NCI-H2029 (cell line): Measurements from ENCODE around the gene COL7A1.

Experiments
- DNase-seq: peaks from one replicate; lab custom pipeline; 2025; lab: John Stamatoyannopoulos, UW

COL7A1 gene

DNA sequence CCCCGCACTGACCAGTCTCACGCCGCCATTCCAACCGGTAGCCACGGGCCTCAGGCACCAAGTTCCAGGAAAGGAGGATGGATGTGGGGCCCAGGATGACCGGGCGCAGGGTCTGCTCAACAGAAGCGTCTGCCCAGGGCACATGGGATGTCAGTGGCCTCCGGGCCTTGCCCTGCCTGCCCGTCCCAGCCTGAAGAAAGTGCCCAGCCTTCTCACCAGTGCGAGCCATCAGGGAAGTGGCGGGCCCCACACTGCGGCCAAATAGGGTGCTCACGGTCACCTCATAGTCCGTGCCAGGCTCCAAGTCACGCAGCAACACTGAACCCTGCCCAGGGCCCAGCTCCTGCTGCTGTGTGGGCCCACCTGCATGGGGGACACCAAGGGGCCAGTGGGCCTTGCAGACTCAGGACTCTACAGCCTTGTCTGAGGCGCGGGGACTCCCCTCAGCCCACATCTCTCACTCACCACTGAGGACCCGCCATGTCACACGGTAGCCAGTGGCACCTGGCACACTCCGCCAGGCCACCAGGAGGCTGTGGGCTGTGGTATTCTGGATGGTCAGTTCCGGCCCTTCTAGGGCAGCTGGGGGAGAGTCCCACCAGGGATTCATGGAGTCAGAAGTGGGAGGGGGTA is 3.1 kb downstream of the COL7A1 start:
- DNase-seq: no peak

- DNase-seq: no peak
Observed at GRCh38 chr3:48591436-48591835, 3.7 kb downstream of the COL7A1 start.

DNA sequence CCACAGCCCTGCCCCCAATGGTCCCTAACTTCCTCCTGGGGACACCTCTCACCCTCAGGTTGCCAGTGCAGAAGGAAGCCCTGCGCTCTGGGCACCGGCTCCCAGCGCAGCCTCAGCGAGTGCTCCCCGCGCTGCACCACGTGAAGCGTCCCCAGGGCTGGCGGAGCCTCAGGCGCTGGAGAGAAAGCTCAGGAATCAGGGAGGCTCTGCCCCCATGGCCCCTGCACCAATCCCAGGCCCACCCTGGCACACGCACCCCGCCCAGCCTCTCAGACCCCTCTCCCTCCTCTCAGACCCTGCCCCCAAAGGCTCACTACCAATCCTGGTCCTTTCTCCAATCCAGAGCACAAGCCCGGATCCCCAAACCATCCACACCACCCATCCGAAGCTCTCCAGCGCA is 6.9 kb downstream of the COL7A1 start:
- no peak for DNase-seq

DNA sequence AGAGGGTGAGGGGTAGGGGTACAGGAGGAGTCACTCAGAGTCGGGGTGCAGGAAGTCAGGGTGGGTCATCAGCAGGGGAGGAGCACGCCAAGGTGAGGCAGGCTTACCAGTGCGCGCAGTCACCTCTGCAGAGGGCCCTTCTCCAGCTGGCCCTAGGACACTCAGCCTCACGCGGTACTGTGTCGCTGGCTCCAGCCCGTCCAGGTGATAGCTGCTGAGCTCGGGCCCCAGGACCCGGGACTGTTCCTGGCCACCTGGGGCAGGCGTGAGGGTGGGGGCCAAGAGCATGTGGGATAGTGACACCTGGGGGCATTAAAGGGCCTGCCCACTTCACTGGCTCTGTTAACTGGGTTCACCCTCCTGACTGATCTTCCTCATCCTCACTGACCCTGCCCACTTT is 7.4 kb downstream of the COL7A1 start:
- no peak for DNase-seq

DNA sequence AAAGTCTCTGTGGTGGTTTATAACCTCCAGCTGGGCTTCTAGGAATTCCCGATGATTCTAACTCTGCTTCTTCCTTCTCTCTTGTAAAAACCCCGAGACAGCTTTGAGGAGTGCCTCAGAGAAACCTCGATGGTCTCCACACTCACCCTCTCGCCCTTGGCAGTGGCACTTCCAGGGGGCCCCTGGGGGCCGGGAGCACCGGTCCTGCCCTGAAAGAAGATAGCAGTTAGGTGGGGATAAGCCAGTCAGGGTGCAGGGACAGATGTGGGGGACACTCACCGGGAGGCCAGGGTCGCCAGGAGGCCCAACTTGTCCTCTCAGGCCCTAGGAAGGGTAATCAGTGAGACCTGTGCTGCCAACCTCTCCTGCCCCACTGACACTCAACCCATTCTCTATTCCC is 9.7 kb downstream of the COL7A1 start:
- no peak for DNase-seq

DNA sequence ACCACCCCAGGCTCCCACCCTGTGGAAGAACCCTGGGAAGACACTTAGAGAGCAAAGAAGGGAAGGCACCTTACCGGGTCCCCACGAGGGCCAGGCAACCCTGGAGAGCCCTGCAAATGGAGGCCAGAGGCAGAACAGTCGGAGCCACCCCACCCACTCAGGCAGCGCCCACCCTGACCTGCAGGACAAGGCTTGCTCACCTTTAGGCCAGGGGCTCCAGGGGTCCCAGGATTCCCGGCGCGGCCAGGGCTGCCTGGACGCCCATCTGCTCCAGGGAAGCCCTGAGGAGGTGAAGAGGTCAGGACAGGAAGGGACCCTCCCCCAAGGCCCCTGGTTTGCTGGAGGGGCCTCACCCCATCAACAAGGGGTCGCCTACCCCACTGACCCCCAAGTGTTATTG is 10.3 kb downstream of the COL7A1 start:
- no peak for DNase-seq

- DNase-seq: no peak
Observed at GRCh38 chr3:48581621-48582481, 13.3 kb downstream of the COL7A1 start.

GRCh38 chr3:48576647-48577046 is 18.5 kb downstream of the COL7A1 start:
- DNase-seq: no peak

DNA sequence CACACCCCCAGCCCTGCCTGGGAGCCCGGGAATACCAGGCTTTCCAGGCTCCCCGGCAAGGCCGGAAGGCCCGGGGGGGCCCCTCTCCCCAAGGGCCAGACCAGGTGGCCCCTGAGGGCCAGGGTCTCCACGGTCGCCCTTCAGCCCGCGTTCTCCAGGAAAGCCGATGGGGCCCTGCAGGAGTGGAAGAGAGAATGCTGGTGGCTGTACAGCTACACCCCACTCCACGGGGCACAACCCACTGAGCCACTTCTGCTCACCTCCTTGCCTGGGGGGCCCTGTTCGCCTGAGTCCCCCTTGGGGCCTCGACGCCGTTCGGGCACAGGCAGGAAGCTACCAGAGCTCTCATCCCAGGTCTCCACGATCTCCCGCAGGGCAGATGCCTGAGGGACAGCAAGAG is 19.8 kb downstream of the COL7A1 start:
- no peak for DNase-seq

GRCh38 chr3:48573973-48574585 is 21.1 kb downstream of the COL7A1 start:
- DNase-seq: no peak

DNA sequence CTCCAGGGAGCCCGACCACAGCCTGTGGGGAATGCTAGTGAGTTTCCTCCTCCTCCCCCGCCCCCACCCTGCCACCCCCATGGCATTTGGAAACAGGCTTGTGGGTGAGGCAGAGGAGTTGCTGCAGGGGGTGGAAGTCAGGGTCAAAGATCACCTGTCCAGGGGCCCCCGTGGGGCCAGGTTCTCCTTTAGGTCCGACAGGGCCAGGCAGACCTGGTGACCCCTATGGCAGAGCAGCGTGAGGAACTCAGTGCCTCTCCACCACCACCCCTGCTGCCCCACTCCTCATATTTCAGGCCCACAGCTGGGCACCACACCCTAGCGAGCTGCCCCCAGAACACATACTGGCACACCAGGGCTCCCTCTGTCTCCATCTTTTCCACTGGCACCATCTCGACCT is 22.6 kb downstream of the COL7A1 start:
- DNase-seq: no peak

- no peak for DNase-seq
Observed at GRCh38 chr3:48571938-48572337, 23.2 kb downstream of the COL7A1 start.

GRCh38 chr3:48569808-48570450 is 25.2 kb downstream of the COL7A1 start:
- no peak for DNase-seq

DNA sequence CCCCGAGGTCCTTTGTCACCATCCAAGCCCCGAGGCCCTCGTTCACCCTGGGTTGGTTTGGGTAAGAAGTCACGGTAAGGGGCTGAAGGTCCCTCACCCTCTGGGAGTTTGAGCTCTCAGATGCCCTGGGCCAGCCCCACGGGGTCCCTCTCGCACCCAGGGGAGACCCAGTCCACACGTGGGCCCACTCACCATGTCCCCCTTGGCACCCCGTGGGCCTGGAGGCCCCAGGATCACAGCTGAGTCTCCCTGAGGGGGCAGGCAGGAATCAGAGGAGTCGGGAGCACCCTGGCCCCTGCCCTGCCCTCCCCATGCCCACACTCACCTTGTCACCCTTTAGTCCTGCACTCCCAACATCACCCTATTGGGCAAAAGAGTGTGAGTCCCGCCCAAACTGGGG is 25.7 kb downstream of the COL7A1 start:
- DNase-seq: no peak

GRCh38 chr3:48568476-48568875 is 26.7 kb downstream of the COL7A1 start:
- DNase-seq: no peak

DNA sequence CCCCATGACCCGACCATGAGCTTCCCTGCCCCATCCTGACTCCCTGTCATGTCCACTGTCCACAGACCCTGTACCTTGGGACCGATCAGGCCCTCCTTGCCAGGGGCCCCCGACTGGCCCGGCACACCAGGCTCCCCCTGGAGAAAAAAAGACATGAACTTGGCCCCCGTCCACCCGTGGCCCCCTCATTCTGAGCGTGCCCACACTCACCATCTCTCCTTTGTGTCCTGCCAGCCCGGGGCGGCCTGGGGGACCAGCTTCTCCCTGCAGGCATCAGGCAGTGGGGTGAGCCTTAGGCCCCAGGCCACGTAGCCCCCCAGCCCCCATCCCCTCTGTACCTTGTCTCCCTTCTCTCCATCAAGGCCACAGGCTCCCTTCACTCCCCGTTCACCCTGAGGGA is 27.6 kb downstream of the COL7A1 start:
- DNase-seq: no peak

- no peak for DNase-seq
Observed at GRCh38 chr3:48567090-48567489, 28.0 kb downstream of the COL7A1 start.

DNA sequence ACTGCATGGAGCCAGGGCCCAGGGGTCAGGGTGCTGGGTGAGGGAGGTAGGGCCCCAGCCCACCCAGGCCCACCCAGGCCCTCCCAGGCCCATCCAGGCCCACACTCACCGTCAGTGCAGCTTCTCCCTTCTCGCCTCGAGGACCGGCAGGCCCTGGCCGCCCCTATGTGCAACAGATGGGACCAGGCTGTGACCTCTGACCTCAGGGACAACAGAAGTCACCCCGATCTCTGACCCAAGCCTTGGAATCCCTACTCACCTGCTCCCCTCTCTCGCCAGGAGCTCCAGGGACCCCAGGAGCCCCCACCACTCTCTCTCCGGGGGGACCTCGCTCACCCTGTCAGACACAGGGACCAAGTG is 28.7 kb downstream of the COL7A1 start:
- DNase-seq: no peak

- DNase-seq: no peak
Observed at GRCh38 chr3:48565591-48566400, 29.3 kb downstream of the COL7A1 start.

- no peak for DNase-seq
Observed at GRCh38 chr3:48565186-48565585, 29.9 kb downstream of the COL7A1 start.

GRCh38 chr3:48564667-48565066 is 30.5 kb downstream of the COL7A1 start:
- DNase-seq: no peak

DNA sequence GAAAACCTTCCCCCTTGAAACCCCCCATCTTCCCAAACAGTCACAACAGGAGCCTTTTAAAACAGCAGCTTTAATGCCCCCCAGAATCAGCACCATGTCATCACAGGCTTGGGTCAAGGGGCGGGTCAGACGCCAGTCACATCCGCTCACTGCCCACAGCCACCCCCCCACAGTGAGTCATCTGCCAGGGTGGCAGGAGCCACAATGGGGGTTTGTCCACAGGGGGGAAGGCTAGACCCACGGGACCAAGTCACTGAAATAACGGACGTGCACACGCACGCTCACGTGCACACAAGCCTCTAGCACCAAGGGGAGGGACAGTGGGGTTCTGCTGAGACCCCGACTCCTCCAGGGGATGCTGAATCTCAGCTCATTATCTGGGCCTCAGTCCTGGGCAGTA is 31.1 kb downstream of the COL7A1 start:
- DNase-seq: no peak
